Activated CD4-positive, alpha-beta T cell treated with anti-CD3 and anti-CD28 coated beads, Interleukin-2, amount 10 ng/mL, durations not matched to agents 24 days and 14 days (primary cell): ENCODE data around the gene ZNF217. TPM values are rescaled to one million over a fixed set of nuclear protein-coding genes. Genes with fewer than 3 reads are reported as not detected.
A peak's percentile ranks its signal among the peaks of the same experiment; 100 is the strongest.
"Not testable (repeated sequence)": the region's sequence is repeated elsewhere in the genome, so short reads cannot be mapped to it uniquely, and the experiment has no call there.

ENCODE experiments used
- DNase-seq: peaks from one replicate; pipeline ENCODE4 v3.0.0; 2022
- H3K27ac Mint-ChIP-seq: one replicate; pipeline ENCODE4 v1.8.0; 2022; ENCODE audit warnings: mild to moderate bottlenecking, mixed read lengths
- H3K27me3 Mint-ChIP-seq: one replicate; pipeline ENCODE4 v1.8.0; 2022; ENCODE audit warnings: mixed read lengths
- H3K36me3 Mint-ChIP-seq: one replicate; pipeline ENCODE4 v1.8.0; 2022; ENCODE audit warnings: low read depth, mild to moderate bottlenecking, mixed read lengths
- H3K4me1 Mint-ChIP-seq: one replicate; pipeline ENCODE4 v1.8.0; 2021; ENCODE audit warnings: mixed read lengths
- H3K4me3 Mint-ChIP-seq: one replicate; pipeline ENCODE4 v1.8.0; 2022; ENCODE audit warnings: mild to moderate bottlenecking, moderate library complexity, mixed read lengths
- H3K9me3 Mint-ChIP-seq: one replicate; pipeline ENCODE4 v1.8.0; 2021; ENCODE audit warnings: mixed read lengths
- intact Hi-C: fragments of 100-400 bp; cut with micrococcal nuclease; formaldehyde crosslinking; loops from one replicate; pipeline ENCODE4 v1.15.1; 2023
- total RNA-seq: library from RNA; stranded (reverse); gene quantifications from 2 replicates; pipeline ENCODE4 v1.2.3, GENCODE V29; 2022

Gene ZNF217
- total RNA-seq, 1 donor from 2014 or later = 58.0 TPM

- peak; percentile 82 for DNase-seq
- intact Hi-C loops = loop anchor here (5.0 kb wide), 1 partner anchor 109 kb away; no protein-coding TSS in a partner anchor
- peak overlapping the region; percentile 65 for H3K4me3 Mint-ChIP-seq
These were observed 4.8 kb upstream of the ZNF217 start for GRCh38 chr20:53598140-53599043.

GRCh38 chr20:53597521-53598120, 4.0 kb upstream of the ZNF217 start:
- Mint-ChIP-seq H3K27ac (peak overlapping the region; percentile 83), H3K27me3 (no peaks in the 10 kb centered on the region), H3K4me1 (peaks cover 49% of the 10 kb centered on the region), H3K4me3 (peak overlapping the region; percentile 65), H3K36me3 (peaks cover 17% of the 10 kb centered on the region), H3K9me3 (no peaks in the 10 kb centered on the region)
- no peak for DNase-seq
- intact Hi-C loops = loop anchor here (5.0 kb wide), 1 partner anchor 110 kb away; no protein-coding TSS in a partner anchor

More at GRCh38 chr20:53598140-53599043, 4.8 kb upstream of the ZNF217 start:
- no peaks in the 10 kb centered on the region for H3K27me3 Mint-ChIP-seq
- H3K27ac Mint-ChIP-seq = peak overlapping the region; percentile 83
- H3K4me1 Mint-ChIP-seq = peaks cover 50% of the 10 kb centered on the region
- H3K9me3 Mint-ChIP-seq = no peaks in the 10 kb centered on the region
- H3K36me3 Mint-ChIP-seq = peaks cover 19% of the 10 kb centered on the region

GRCh38 chr20:53597030-53597482, 3.4 kb upstream of the ZNF217 start:
- Mint-ChIP-seq H3K36me3 (peaks cover 14% of the 10 kb centered on the region), H3K27me3 (no peaks in the 10 kb centered on the region), H3K27ac (peak overlapping the region; percentile 91), H3K9me3 (no peaks in the 10 kb centered on the region), H3K4me3 (peak overlapping the region; percentile 83), H3K4me1 (peaks cover 45% of the 10 kb centered on the region)
- no peak for DNase-seq
- intact Hi-C loops = loop anchor here (5.0 kb wide), 1 partner anchor 110 kb away; no protein-coding TSS in a partner anchor

GRCh38 chr20:53596189-53597001, 2.8 kb upstream of the ZNF217 start:
- H3K4me1 Mint-ChIP-seq = peaks cover 45% of the 10 kb centered on the region
- peak overlapping the region; percentile 83 for H3K4me3 Mint-ChIP-seq
- not testable (repeated sequence) for H3K27me3 Mint-ChIP-seq, H3K9me3 Mint-ChIP-seq
- H3K36me3 Mint-ChIP-seq = peaks cover 14% of the 10 kb centered on the region
- DNase-seq = peak; percentile 75
- intact Hi-C loops = loop anchor here (5.0 kb wide), 1 partner anchor 111 kb away; no protein-coding TSS in a partner anchor
- peak overlapping the region; percentile 91 for H3K27ac Mint-ChIP-seq

GRCh38 chr20:53595742-53596141, 2.1 kb upstream of the ZNF217 start:
- peaks cover 43% of the 10 kb centered on the region for H3K4me1 Mint-ChIP-seq
- not testable (repeated sequence) for DNase-seq, H3K9me3 Mint-ChIP-seq, H3K27me3 Mint-ChIP-seq
- peaks cover 13% of the 10 kb centered on the region for H3K36me3 Mint-ChIP-seq
- intact Hi-C loops = loop anchor here (2.0 to 5.0 kb wide), 4 partner anchors 13 to 112 kb away; no protein-coding TSS in a partner anchor
- H3K27ac Mint-ChIP-seq = peak overlapping the region; percentile 91
- H3K4me3 Mint-ChIP-seq = peak overlapping the region; percentile 83

- Mint-ChIP-seq H3K36me3 (peaks cover 12% of the 10 kb centered on the region), H3K27me3 (no peaks in the 10 kb centered on the region), H3K4me1 (peaks cover 45% of the 10 kb centered on the region), H3K4me3 (peak overlapping the region; percentile 72), H3K27ac (peak overlapping the region; percentile 93), H3K9me3 (no peaks in the 10 kb centered on the region)
- no peak for DNase-seq
- intact Hi-C loops = loop anchor here (2.0 to 5.0 kb wide), 4 partner anchors 14 to 112 kb away; no protein-coding TSS in a partner anchor
These were observed 1.4 kb upstream of the ZNF217 start for GRCh38 chr20:53595018-53595378.

GRCh38 chr20:53594068-53595017, 704 bp upstream of the ZNF217 start:
- DNase-seq = peak; percentile 99
- Mint-ChIP-seq H3K36me3 (peaks cover 15% of the 10 kb centered on the region), H3K27me3 (no peaks in the 10 kb centered on the region), H3K27ac (peak overlapping the region; percentile 93), H3K4me1 (peaks cover 45% of the 10 kb centered on the region), H3K4me3 (peak overlapping the region; percentile 86), H3K9me3 (no peaks in the 10 kb centered on the region)
- intact Hi-C loops = loop anchor here (1.0 to 5.0 kb wide), 6 partner anchors 14 to 622 kb away; partner anchors contain the start of gene TSHZ2

GRCh38 chr20:53592992-53593465, 610 bp downstream of the ZNF217 start:
- peaks cover 14% of the 10 kb centered on the region for H3K36me3 Mint-ChIP-seq
- peak overlapping the region; percentile 87 for H3K4me3 Mint-ChIP-seq
- intact Hi-C loops = loop anchor here (5.0 kb wide), 1 partner anchor 621 kb away; the partner anchor contains the start of gene TSHZ2
- H3K4me1 Mint-ChIP-seq = peaks cover 40% of the 10 kb centered on the region
- DNase-seq = peak; percentile 81
- H3K27ac Mint-ChIP-seq = peak overlapping the region; percentile 98
- no peaks in the 10 kb centered on the region for H3K27me3 Mint-ChIP-seq
- no peaks in the 10 kb centered on the region for H3K9me3 Mint-ChIP-seq

GRCh38 chr20:53592454-53592991, 1.1 kb downstream of the ZNF217 start:
- Mint-ChIP-seq H3K27ac (peak overlapping the region; percentile 98), H3K36me3 (peaks cover 14% of the 10 kb centered on the region), H3K4me1 (peaks cover 35% of the 10 kb centered on the region), H3K4me3 (peak overlapping the region; percentile 87)
- H3K27me3 Mint-ChIP-seq, H3K9me3 Mint-ChIP-seq: not testable (repeated sequence)
- DNase-seq = peak; percentile 90
- intact Hi-C loops = loop anchor here (5.0 kb wide), 1 partner anchor 620 kb away; the partner anchor contains the start of gene TSHZ2

- H3K4me1 Mint-ChIP-seq = peaks cover 32% of the 10 kb centered on the region
- H3K9me3 Mint-ChIP-seq, H3K27me3 Mint-ChIP-seq: not testable (repeated sequence)
- peak overlapping the region; percentile 98 for H3K27ac Mint-ChIP-seq
- H3K4me3 Mint-ChIP-seq = peak overlapping the region; percentile 87
- DNase-seq = peak; percentile 72
- H3K36me3 Mint-ChIP-seq = peaks cover 14% of the 10 kb centered on the region
- intact Hi-C loops = loop anchor here (5.0 kb wide), 1 partner anchor 620 kb away; the partner anchor contains the start of gene TSHZ2
These were observed 1.6 kb downstream of the ZNF217 start for GRCh38 chr20:53591941-53592441.

- Mint-ChIP-seq H3K4me3 (peak overlapping the region; percentile 87), H3K27ac (peak overlapping the region; percentile 98), H3K36me3 (peaks cover 16% of the 10 kb centered on the region), H3K4me1 (peaks cover 31% of the 10 kb centered on the region)
- not testable (repeated sequence) for H3K9me3 Mint-ChIP-seq, DNase-seq, H3K27me3 Mint-ChIP-seq
- intact Hi-C loops = loop anchor here (5.0 kb wide), 1 partner anchor 619 kb away; the partner anchor contains the start of gene TSHZ2
These were observed 2.4 kb downstream of the ZNF217 start for GRCh38 chr20:53591206-53591741.
